Naive thymus-derived CD4-positive, alpha-beta T cell (primary cell): Measurements from ENCODE around the gene OXSR1. TPM values are rescaled to one million over a fixed set of nuclear protein-coding genes. Genes with fewer than 3 reads are reported as not detected.

ENCODE experiments used
- ATAC-seq: fragments of 150-1000 bp; cut with Tn5 transposase; 2 replicates; pipeline ENCODE4 v1.10.0; 2021; ENCODE audit warnings: mild to moderate bottlenecking, moderate library complexity
- CTCF ChIA-PET: fragments of 350-600 bp; sonication (Branson Sonifier 250); formaldehyde crosslinking; loops from one replicate; lab custom pipeline; 2021; ENCODE audit warnings: antibody characterized with exemption; lab: Charles Lee
- POLR2A ChIA-PET: fragments of 350-600 bp; sonication (Branson Sonifier 250); formaldehyde crosslinking; loops from one replicate; lab custom pipeline; 2021; ENCODE audit warnings: antibody characterized with exemption, inconsistent platforms; lab: Charles Lee
- DNase-seq, 9 donors: peaks; one replicate each; pipeline versions ENCODE4 v3.0.0 to v3.0.0-alpha.2; 2020 to 2022; ENCODE audit warnings: mixed read lengths in 1 of 9
- H3K27ac ChIP-seq: one replicate; pipeline ENCODE4 v1.7.0; 2013; ENCODE audit warnings: mild to moderate bottlenecking, low read depth, low read length, moderate library complexity
- H3K27me3 ChIP-seq, 2 donors: one replicate each; pipeline ENCODE4 v1.7.0; 2013; ENCODE audit warnings: low read length in 2 of 2, mild to moderate bottlenecking in 2 of 2, moderate library complexity in 2 of 2; ENCODE audit not compliant: control insufficient read depth in 2 of 2, insufficient read depth in 2 of 2
- H3K36me3 ChIP-seq, 3 experiments: 1 replicate in 2 of 3; 2 replicates in 1 of 3; pipeline ENCODE4 v1.7.0; 2013; ENCODE audit warnings: low read length in 3 of 3, mild to moderate bottlenecking in 3 of 3, moderate library complexity in 1 of 3; ENCODE audit not compliant: insufficient read depth in 3 of 3, control insufficient read depth in 2 of 3
- H3K4me1 ChIP-seq, 2 donors: one replicate each; pipeline ENCODE4 v1.7.0; 2013; ENCODE audit warnings: low read length in 2 of 2, mild to moderate bottlenecking in 2 of 2, moderate library complexity in 1 of 2; ENCODE audit not compliant: control insufficient read depth in 2 of 2, insufficient read depth in 2 of 2
- H3K4me3 ChIP-seq: 2 replicates; pipeline ENCODE4 v1.7.0; 2013; ENCODE audit warnings: mild to moderate bottlenecking, low read length
- H3K9me3 ChIP-seq, 3 experiments: 1 replicate in 2 of 3; 2 replicates in 1 of 3; pipeline ENCODE4 v1.7.0; 2013; ENCODE audit warnings: low read length in 3 of 3; ENCODE audit not compliant: control insufficient read depth in 2 of 3
- H3K27ac Mint-ChIP-seq, 9 donors: one replicate each; pipeline ENCODE4 v1.8.0; 2020 to 2022; ENCODE audit warnings: mixed read lengths in 9 of 9, mild to moderate bottlenecking in 8 of 9, moderate library complexity in 5 of 9, inconsistent platforms in 2 of 9
- H3K27me3 Mint-ChIP-seq, 5 donors: one replicate each; pipeline ENCODE4 v1.8.0; 2021 to 2022; ENCODE audit warnings: mixed read lengths in 5 of 5, mild to moderate bottlenecking in 1 of 5
- H3K36me3 Mint-ChIP-seq, 5 donors: one replicate each; pipeline ENCODE4 v1.8.0; 2020 to 2022; ENCODE audit warnings: mixed read lengths in 5 of 5, mild to moderate bottlenecking in 3 of 5, inconsistent platforms in 1 of 5
- H3K4me1 Mint-ChIP-seq, 7 donors: one replicate each; pipeline ENCODE4 v1.8.0; 2020 to 2022; ENCODE audit warnings: mixed read lengths in 7 of 7, mild to moderate bottlenecking in 3 of 7, inconsistent platforms in 1 of 7
- H3K4me3 Mint-ChIP-seq, 10 donors: one replicate each; pipeline ENCODE4 v1.8.0; 2020 to 2022; ENCODE audit warnings: mild to moderate bottlenecking in 10 of 10, mixed read lengths in 10 of 10, moderate library complexity in 6 of 10, inconsistent platforms in 2 of 10
- H3K9me3 Mint-ChIP-seq, 11 donors: one replicate each; pipeline ENCODE4 v1.8.0; 2020 to 2022; ENCODE audit warnings: mixed read lengths in 11 of 11, mild to moderate bottlenecking in 4 of 11, inconsistent platforms in 1 of 11, moderate library complexity in 1 of 11
- intact Hi-C, 2 donors: fragments of 100-400 bp; cut with micrococcal nuclease; formaldehyde crosslinking; loops; one replicate each; pipeline ENCODE4 v1.15.1; 2023
- polyA plus RNA-seq, 2 donors: library from polyadenylated mRNA; unstranded; fragments of 300-500 nt; fragmentation: Illumina TruSeq; gene quantifications; one replicate each; pipeline ENCODE4 v1.2.3, GENCODE V29; 2021
- total RNA-seq, 6 experiments: library from RNA in 5 of 6; stranded (reverse) in 5 of 6; gene quantifications; 1 replicate in 5 of 6; 2 replicates in 1 of 6; pipeline ENCODE4 v1.2.3 and lab custom pipeline; 2021 to 2026

The OXSR1 gene
- total and polyA plus RNA-seq, 7 experiments from 2014 or later, result 12.3 to 59.7 (median 35.9) TPM

GRCh38 chr3:38276917-38277630 is 111.7 kb downstream of the OXSR1 start:
- no peak overlapping the region for H3K4me3 Mint-ChIP-seq
- peaks cover 0 to 1% (median 0%) of the 10 kb centered on the region in 11 donors for H3K9me3 Mint-ChIP-seq
- intact Hi-C loops, result no loop called here
- H3K27ac Mint-ChIP-seq, result no peak overlapping the region
- POLR2A ChIA-PET, result no interaction called here
- no peaks in the 10 kb centered on the region for H3K4me1 Mint-ChIP-seq
- ATAC-seq (peak; percentile 19), DNase-seq (no peak)
- H3K36me3 Mint-ChIP-seq, result peaks cover 0 to 20% (median 0%) of the 10 kb centered on the region in 5 donors
- no peaks in the 10 kb centered on the region for H3K4me1 ChIP-seq
- CTCF ChIA-PET, result interaction anchor here (0.6 kb wide), 1 partner anchor 59 kb away, joined by 3 read pairs; no protein-coding TSS in a partner anchor
- H3K27ac ChIP-seq, result no peak overlapping the region
- no peak overlapping the region for H3K4me3 ChIP-seq
- no peaks in the 10 kb centered on the region for H3K9me3 ChIP-seq
- H3K27me3 Mint-ChIP-seq, result no peaks in the 10 kb centered on the region
- H3K36me3 ChIP-seq, result no peaks in the 10 kb centered on the region
- H3K27me3 ChIP-seq, result no peaks in the 10 kb centered on the region

GRCh38 chr3:38278841-38279240 is 113.5 kb downstream of the OXSR1 start:
- H3K4me3 ChIP-seq, result no peak overlapping the region
- POLR2A ChIA-PET, result no interaction called here

GRCh38 chr3:38281895-38282686 is 116.8 kb downstream of the OXSR1 start, which contains the start of gene SLC22A14:
Gene SLC22A14 (plus strand): TSS chr3:38282294. CDS start chr3:38306027, 23,733 bp downstream.
- Mint-ChIP-seq H3K27ac (no peak within 1 kb of the TSS), H3K4me3 (no peak within 1 kb of the TSS), H3K4me1 (no peaks in the 10 kb centered on the region), H3K9me3 (no peaks in the 10 kb centered on the region), H3K36me3 (peaks cover 0 to 7% (median 0%) of the 10 kb centered on the region in 5 donors), H3K27me3 (no peaks in the 10 kb centered on the region)
- CTCF ChIA-PET, result no interaction called here
- intact Hi-C loops, result no loop called here
- Histone ChIP-seq H3K27ac (no peak within 1 kb of the TSS), H3K27me3 (no peaks in the 10 kb centered on the region), H3K36me3 (no peaks in the 10 kb centered on the region), H3K9me3 (no peaks in the 10 kb centered on the region), H3K4me1 (no peaks in the 10 kb centered on the region), H3K4me3 (no peak within 1 kb of the TSS)
- no peak for DNase-seq
- POLR2A ChIA-PET, result no interaction called here
- ATAC-seq, result no peak

More at GRCh38 chr3:38278841-38279240, 113.5 kb downstream of the OXSR1 start:
- no peaks in the 10 kb centered on the region for H3K36me3 ChIP-seq
- DNase-seq (no peak), ATAC-seq (no peak)
- intact Hi-C loops, result no loop called here
- H3K9me3 ChIP-seq, result no peaks in the 10 kb centered on the region
- no peak overlapping the region for H3K27ac Mint-ChIP-seq
- no peaks in the 10 kb centered on the region for H3K27me3 Mint-ChIP-seq
- peaks cover 0 to 20% (median 0%) of the 10 kb centered on the region in 5 donors for H3K36me3 Mint-ChIP-seq
- no peak overlapping the region for H3K4me3 Mint-ChIP-seq
- CTCF ChIA-PET, result no interaction called here
- no peak overlapping the region for H3K27ac ChIP-seq
- H3K4me1 Mint-ChIP-seq, result no peaks in the 10 kb centered on the region
- H3K27me3 ChIP-seq, result no peaks in the 10 kb centered on the region
- no peaks in the 10 kb centered on the region for H3K9me3 Mint-ChIP-seq
- no peaks in the 10 kb centered on the region for H3K4me1 ChIP-seq

GRCh38 chr3:38283810-38284755 is 118.7 kb downstream of the OXSR1 start:
- no peaks in the 10 kb centered on the region for H3K27me3 ChIP-seq
- CTCF ChIA-PET, result no interaction called here
- intact Hi-C loops, result no loop called here
- ATAC-seq, result no peak
- no peak overlapping the region for H3K4me3 Mint-ChIP-seq
- no peaks in the 10 kb centered on the region for H3K4me1 Mint-ChIP-seq
- no peaks in the 10 kb centered on the region for H3K9me3 Mint-ChIP-seq
- H3K4me3 ChIP-seq, result no peak overlapping the region
- H3K27me3 Mint-ChIP-seq, result peaks cover 0 to 2% (median 0%) of the 10 kb centered on the region in 5 donors
- no peak for DNase-seq
- H3K9me3 ChIP-seq, result no peaks in the 10 kb centered on the region
- H3K27ac ChIP-seq, result no peak overlapping the region
- no peaks in the 10 kb centered on the region for H3K4me1 ChIP-seq
- H3K27ac Mint-ChIP-seq, result no peak overlapping the region
- H3K36me3 Mint-ChIP-seq, result no peaks in the 10 kb centered on the region
- POLR2A ChIA-PET, result no interaction called here
- no peaks in the 10 kb centered on the region for H3K36me3 ChIP-seq

- H3K4me1 Mint-ChIP-seq, result no peaks in the 10 kb centered on the region
- no peaks in the 10 kb centered on the region for H3K9me3 Mint-ChIP-seq
- ChIA-PET CTCF (no interaction called here), POLR2A (no interaction called here)
- Histone ChIP-seq H3K9me3 (no peaks in the 10 kb centered on the region), H3K27ac (no peak overlapping the region), H3K27me3 (no peaks in the 10 kb centered on the region), H3K4me1 (no peaks in the 10 kb centered on the region), H3K36me3 (no peaks in the 10 kb centered on the region), H3K4me3 (no peak overlapping the region)
- intact Hi-C loops, result no loop called here
- ATAC-seq (no peak), DNase-seq (no peak)
- no peaks in the 10 kb centered on the region for H3K36me3 Mint-ChIP-seq
- no peak overlapping the region for H3K27ac Mint-ChIP-seq
- no peak overlapping the region for H3K4me3 Mint-ChIP-seq
- peaks cover 0 to 2% (median 0%) of the 10 kb centered on the region in 5 donors for H3K27me3 Mint-ChIP-seq
Observed at GRCh38 chr3:38284756-38285150, 119.4 kb downstream of the OXSR1 start.
